OCI-LY1 (cell line): ENCODE data around the gene RETN.

Experiments used
- CTCF ChIP-seq: fragments of 200-600 bp; sonication (generic), shearing (Covaris generic); IDR thresholded peaks from 2 replicates; pipeline ENCODE4 v1.5.1; 2017; ENCODE audit warnings: mild to moderate bottlenecking, antibody characterized with exemption, low read length, moderate library complexity, mixed read lengths
- EZH2 ChIP-seq: fragments of 200-600 bp; sonication (generic), shearing (Covaris generic); IDR thresholded peaks from 2 replicates; pipeline ENCODE4 v1.8.0; 2017; ENCODE audit warnings: borderline replicate concordance, mixed run types, mild to moderate bottlenecking, antibody characterized with exemption, low read length, moderate library complexity, mixed read lengths

- TF ChIP-seq CTCF (no peak), EZH2 (no peak)
Observed at GRCh38 chr19:7636317-7636690, 32.5 kb upstream of the RETN start.
